GM21515 (cell line): ENCODE data around the gene CTSO.
"Not testable (repeated sequence)": the region's sequence is repeated elsewhere in the genome, so short reads cannot be mapped to it uniquely, and the experiment has no call there.

ENCODE experiments used
- ATAC-seq: cut with Tn5 transposase; IDR thresholded peaks from one replicate; pipeline ENCODE4 v1.9.1; 2021; ENCODE audit not compliant: unreplicated experiment

CTSO gene

DNA sequence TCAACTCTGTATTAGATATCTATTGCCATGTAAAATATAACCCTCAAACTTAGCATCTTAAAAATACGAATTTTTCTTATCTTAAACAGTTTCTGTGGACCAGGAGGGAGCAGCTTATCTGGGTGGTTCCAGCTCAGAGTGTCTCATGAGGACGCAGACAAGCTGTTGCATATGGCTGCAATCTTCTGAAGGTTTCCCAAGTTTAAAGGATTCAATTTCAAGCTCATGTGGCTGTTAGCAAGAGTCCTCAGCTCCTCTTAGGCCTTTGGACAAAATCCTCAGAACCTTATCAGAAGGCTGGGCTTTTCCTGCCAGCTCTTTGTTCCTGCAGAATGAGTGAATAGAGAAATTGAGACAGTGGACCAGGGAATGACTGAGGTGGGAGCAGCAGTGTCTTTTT, 2.8 kb upstream of the CTSO start:
- no peak for ATAC-seq

DNA sequence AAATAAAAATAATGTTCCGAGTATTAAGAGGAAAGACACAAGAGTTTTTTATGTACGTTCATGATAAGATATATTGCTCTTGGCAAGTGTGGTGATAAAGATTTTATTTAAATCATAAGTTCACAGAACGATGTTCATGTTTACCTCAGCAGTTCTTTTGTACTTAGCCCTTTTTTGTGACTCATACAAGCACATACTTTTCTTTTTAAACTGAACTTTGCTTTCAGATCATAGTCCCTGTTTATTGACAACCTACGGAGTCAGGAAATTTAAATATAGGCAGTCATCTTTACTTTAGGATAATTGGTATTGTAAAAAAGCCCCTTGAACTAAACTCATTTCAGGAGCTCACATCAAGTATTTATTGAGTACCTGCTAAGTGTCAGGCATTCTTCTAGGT, 1.3 kb upstream of the CTSO start:
- ATAC-seq: no peak

DNA sequence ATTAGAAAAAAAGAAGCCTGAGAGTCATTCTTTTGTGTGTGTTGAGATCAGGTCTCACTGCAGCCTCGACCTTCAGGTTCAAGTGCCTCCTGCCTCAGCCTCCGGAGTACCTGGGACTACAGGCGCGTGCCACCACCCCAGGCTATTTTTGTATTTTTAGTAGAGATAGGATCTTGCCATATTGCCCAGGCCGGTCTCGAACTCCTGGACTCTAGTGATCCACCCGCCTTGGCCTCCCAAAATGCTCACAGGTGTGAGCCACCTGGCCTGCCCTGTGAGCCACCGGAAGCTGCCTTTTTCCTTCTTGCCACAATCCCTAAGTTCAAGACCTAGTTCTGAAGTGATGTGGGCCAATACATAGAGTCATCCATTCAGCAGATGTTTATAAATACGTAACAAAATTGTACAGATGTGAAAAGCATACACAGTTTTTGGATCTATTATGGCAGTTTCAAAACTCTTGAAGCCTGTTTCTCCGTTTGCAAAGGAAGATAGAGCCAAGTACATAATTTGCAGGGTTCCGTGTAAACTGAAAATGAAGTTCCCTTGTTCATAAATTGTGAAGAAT, 536 bp upstream of the CTSO start:
- ATAC-seq: no peak

DNA sequence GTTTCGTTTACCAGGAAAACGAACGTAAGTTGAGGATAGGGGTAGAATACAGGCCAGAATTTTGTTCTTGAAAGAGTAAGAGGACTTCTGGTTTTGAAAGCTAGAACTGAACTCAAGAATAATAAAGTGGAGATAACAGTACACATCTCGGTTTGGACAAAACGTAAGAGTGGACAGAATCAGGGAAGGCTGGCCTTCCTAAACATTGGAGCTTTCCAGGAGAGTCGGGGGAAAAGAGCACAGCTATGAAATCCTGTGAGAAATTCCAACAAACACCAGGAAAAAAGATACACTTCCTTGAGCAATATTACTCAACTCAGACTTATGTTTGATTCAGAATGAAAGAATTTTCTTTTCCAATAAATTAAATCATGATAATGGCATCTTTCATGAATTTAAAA, 1.2 kb downstream of the CTSO start:
- no peak for ATAC-seq

GRCh38 chr4:155950461-155950860, 3.2 kb downstream of the CTSO start:
- ATAC-seq: no peak

- no peak for ATAC-seq
Observed at GRCh38 chr4:155948541-155948940, 5.1 kb downstream of the CTSO start.

DNA sequence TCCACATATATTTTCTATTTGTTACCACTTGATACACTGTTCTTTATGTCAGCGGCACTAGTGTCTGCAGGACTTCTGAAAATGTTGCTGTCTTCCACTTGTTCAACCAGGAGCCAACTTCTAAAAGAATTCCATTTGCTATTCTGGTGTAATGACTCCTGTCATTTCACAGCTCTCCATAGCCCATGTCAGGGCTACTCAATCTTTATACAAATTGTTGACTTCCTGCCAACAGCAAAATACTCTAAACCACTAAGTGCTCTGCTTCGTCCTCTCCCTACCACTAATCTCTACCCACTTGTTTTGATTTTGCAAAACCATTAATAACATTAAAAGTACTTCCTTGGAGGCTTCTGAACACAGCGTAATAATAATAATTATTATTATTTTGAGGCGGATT, 7.2 kb downstream of the CTSO start:
- no peak for ATAC-seq

- no peak for ATAC-seq
Observed at GRCh38 chr4:155944516-155944915, 9.2 kb downstream of the CTSO start.

DNA sequence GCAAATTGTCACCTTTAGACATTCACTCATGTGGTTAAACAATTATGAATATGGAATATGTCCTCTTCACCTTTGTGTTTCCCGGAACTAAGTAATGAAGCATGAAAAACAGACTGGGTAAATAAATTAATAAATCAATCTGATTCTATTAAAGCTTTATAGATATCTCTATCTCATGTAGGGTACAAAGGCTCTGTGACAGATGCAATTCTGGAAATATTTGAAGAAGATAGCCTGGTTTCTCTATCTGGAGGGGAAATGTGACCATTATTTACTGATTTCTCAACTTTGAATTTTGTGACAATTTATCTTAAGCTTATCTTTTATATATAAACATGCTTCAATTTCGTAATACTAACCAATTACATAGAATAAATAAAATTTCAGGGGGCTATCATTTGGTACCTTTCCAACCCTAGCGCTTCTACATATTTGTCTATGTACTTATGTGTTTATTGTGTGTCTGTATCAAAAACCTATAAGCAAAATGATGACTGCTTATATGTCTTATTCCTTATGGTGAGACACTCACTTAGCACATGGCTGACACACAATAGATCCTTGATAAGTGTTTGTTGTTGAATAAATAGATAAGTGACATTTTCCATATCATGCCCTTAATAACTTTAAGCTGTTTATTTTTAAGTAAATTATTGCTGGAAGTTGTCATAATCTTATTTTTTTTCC, 9.9 kb downstream of the CTSO start:
- no peak for ATAC-seq

- no peak for ATAC-seq
Observed at GRCh38 chr4:155941820-155942219, 11.8 kb downstream of the CTSO start.

- ATAC-seq: no peak
Observed at GRCh38 chr4:155941085-155941790, 12.4 kb downstream of the CTSO start.

DNA sequence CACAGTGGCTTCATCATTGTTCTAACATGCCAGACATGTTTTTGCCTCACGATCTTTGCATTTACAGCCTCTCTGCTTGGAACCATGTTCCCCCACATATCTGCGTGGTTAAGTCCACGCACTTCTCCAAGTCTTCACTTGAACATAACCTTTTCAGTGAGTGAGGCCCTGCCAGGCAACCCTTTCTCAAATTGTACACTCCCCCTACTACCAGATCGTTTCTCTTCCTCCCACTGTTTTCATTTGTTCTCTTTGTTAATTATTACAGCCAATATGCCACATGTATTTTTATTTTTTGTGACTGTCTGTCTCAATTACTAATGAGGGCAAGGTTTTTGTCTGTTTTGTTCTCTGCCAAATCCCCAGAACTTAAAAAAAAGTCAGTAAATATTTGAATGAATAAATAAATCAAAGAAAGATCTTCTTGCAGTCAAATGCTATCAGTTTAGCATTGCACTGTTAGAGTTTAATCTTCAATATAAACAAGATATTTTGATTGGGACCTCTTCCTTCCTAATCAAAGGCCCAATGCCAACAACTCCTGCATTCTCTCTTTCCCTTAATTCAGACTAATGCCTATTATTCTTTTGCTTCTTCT, 18.2 kb downstream of the CTSO start:
- no peak for ATAC-seq

DNA sequence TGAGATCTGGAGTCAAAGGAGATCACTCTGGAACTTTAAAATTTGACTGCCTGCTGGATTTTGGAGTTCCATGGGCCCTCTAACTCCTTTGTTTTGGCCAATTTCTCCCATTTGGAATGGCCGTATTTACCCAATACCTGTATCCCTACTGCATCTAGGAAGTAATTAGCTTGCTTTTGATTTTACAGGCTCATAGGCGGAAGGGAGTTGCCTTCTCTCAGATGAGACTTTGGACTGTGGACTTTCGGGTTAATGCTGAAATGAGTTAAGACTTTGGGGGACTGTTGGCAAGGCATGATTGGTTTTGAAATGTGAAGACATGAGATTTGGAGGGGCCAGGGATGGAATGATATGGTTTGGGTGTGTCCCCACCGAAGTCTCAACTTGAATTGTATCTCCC, 19.0 kb downstream of the CTSO start:
- ATAC-seq: not testable (repeated sequence)

DNA sequence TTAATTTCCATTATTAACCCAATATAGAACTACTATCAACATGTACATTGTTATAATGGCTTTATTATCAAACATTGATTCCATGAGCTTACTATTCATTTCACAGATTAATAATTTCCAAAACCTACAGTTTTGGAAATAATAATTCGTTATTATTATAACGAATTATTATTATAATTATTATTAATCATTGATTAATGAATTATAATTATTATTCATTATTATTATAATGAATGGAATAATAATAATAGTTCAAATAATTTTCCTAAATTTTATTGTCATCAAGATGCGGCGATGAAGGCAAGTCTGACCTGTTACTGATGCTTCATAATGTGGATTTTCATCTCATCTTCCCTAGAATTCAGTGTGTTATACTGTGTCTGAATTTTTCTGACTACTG, 22.0 kb downstream of the CTSO start:
- ATAC-seq: no peak

DNA sequence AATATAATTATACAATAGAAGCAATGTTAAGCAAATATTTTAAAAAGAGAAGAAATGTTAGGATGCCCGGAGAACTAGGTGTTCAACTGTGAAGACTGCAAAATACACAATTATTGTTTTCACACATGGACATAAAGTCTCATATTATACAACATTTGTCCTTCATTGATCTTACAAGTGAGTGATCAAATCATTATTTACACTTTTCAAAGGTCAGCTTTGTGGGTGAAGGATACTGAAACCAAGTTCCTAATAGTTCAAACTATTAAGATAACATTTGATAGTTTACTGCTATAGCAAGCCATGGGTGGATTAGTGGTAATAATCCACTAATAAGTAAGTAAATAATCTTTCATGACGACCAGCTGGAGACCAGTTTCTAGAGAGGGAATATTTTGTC, 23.3 kb downstream of the CTSO start:
- ATAC-seq: no peak

GRCh38 chr4:155929833-155930232, 23.8 kb downstream of the CTSO start:
- ATAC-seq: peak; percentile 59

- ATAC-seq: no peak
Observed at GRCh38 chr4:155924637-155925036, 29.0 kb downstream of the CTSO start.

GRCh38 chr4:155921597-155921996, 32.1 kb downstream of the CTSO start:
- no peak for ATAC-seq

- no peak for ATAC-seq
Observed at GRCh38 chr4:155914782-155915181, 38.9 kb downstream of the CTSO start.

DNA sequence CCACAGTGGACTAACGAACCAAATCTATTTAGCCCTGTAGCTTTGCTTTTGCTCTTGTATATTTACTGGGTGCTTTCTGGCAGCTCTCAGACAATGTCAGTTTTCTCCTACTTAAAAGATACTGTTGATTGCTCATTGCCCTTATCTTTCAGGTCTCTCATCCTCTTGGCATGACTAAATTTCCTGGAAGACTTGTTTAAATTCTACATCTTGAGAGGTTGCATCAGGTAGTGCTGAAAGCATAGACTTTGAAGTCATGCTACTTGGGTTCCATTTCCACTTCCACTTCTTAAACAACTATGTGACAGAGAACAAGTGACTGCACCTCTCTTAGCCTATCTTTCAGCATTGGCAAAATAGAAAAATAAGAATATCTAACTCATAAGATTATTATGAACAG, 41.8 kb downstream of the CTSO start:
- ATAC-seq: no peak

- no peak for ATAC-seq
Observed at GRCh38 chr4:155909615-155910226, 43.9 kb downstream of the CTSO start.
